Measurements from ENCODE around the gene PPP2R3B.
"Not testable (repeated sequence)": the region's sequence is repeated elsewhere in the genome, so short reads cannot be mapped to it uniquely, and the experiment has no call there.

The PPP2R3B gene

GRCh38 chrX:421646-422391 is 35.1 kb upstream of the PPP2R3B start:
- TF ChIP-seq GABPA (IDR thresholded peaks at IDR 0.05; ENCODE audit: low read depth), result no peak
- no peak for TF ChIP-seq POLR2AphosphoS5 (IDR thresholded peaks at IDR 0.05; ENCODE audit: low read depth)
- TF ChIP-seq, protein P1, sequence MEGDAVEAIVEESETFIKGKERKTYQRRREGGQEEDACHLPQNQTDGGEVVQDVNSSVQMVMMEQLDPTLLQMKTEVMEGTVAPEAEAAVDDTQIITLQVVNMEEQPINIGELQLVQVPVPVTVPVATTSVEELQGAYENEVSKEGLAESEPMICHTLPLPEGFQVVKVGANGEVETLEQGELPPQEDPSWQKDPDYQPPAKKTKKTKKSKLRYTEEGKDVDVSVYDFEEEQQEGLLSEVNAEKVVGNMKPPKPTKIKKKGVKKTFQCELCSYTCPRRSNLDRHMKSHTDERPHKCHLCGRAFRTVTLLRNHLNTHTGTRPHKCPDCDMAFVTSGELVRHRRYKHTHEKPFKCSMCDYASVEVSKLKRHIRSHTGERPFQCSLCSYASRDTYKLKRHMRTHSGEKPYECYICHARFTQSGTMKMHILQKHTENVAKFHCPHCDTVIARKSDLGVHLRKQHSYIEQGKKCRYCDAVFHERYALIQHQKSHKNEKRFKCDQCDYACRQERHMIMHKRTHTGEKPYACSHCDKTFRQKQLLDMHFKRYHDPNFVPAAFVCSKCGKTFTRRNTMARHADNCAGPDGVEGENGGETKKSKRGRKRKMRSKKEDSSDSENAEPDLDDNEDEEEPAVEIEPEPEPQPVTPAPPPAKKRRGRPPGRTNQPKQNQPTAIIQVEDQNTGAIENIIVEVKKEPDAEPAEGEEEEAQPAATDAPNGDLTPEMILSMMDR (IDR thresholded peaks at IDR 0.05; ENCODE audit: insufficient read depth, low read length), result no peak
- no peak for TF ChIP-seq REST (IDR thresholded peaks at IDR 0.05; ENCODE audit: insufficient replicate concordance, low read depth)
- TF ChIP-seq SPI1 (IDR thresholded peaks at IDR 0.05; ENCODE audit: borderline replicate concordance, low read depth), result no peak
- no peak for DNase-seq (ENCODE audit: low read depth in 1 of 2, low spot score in 1 of 2)
- H3K4me3 ChIP-seq (replicated peaks; ENCODE audit: insufficient read depth, low read length), result no peak overlapping the region
- no peaks in the 10 kb centered on the region for H3K27me3 ChIP-seq (ENCODE audit: insufficient read depth, poor library complexity, severe bottlenecking)
- H3K27ac ChIP-seq (replicated peaks), result no peak overlapping the region

- no peak for DNase-seq (ENCODE audit: low read depth in 1 of 2, low spot score in 1 of 2)
- no peak overlapping the region for H3K27ac ChIP-seq (replicated peaks)
- H3K4me3 ChIP-seq (replicated peaks; ENCODE audit: insufficient read depth, low read length), result no peak overlapping the region
- TF ChIP-seq, protein P1 (IDR thresholded peaks at IDR 0.05; ENCODE audit: insufficient read depth, low read length), result no peak
- TF ChIP-seq SPI1 (IDR thresholded peaks at IDR 0.05; ENCODE audit: borderline replicate concordance, low read depth) (no peak), REST (IDR thresholded peaks at IDR 0.05; ENCODE audit: insufficient replicate concordance, low read depth) (no peak), POLR2AphosphoS5 (IDR thresholded peaks at IDR 0.05; ENCODE audit: low read depth) (no peak), GABPA (IDR thresholded peaks at IDR 0.05; ENCODE audit: low read depth) (no peak)
- H3K27me3 ChIP-seq (ENCODE audit: insufficient read depth, poor library complexity, severe bottlenecking), result no peaks in the 10 kb centered on the region
These were observed 34.0 kb upstream of the PPP2R3B start for GRCh38 chrX:420496-421223.

- no peak for TF ChIP-seq POLR2AphosphoS5 (IDR thresholded peaks at IDR 0.05; ENCODE audit: low read depth)
- no peak for TF ChIP-seq REST (IDR thresholded peaks at IDR 0.05; ENCODE audit: insufficient replicate concordance, low read depth)
- TF ChIP-seq, protein P1 (IDR thresholded peaks at IDR 0.05; ENCODE audit: insufficient read depth, low read length), result no peak
- no peak for TF ChIP-seq SPI1 (IDR thresholded peaks at IDR 0.05; ENCODE audit: borderline replicate concordance, low read depth)
- no peak for TF ChIP-seq GABPA (IDR thresholded peaks at IDR 0.05; ENCODE audit: low read depth)
- no peak for DNase-seq (ENCODE audit: low read depth in 1 of 2, low spot score in 1 of 2)
- Histone ChIP-seq H3K27ac (replicated peaks) (no peak overlapping the region), H3K27me3 (ENCODE audit: insufficient read depth, poor library complexity, severe bottlenecking) (no peaks in the 10 kb centered on the region), H3K4me3 (replicated peaks; ENCODE audit: insufficient read depth, low read length) (no peak overlapping the region)
These were observed 32.4 kb upstream of the PPP2R3B start for GRCh38 chrX:418927-419729.

GRCh38 chrX:415498-415897 is 28.8 kb upstream of the PPP2R3B start:
- H3K27me3 ChIP-seq (ENCODE audit: insufficient read depth, poor library complexity, severe bottlenecking); DNase-seq (ENCODE audit: low read depth in 1 of 2, low spot score in 1 of 2); H3K27ac ChIP-seq (replicated peaks); H3K4me3 ChIP-seq (replicated peaks; ENCODE audit: insufficient read depth, low read length): not testable (repeated sequence)

Data from HL-60 (cell line).